Superior temporal gyrus (tissue), 1 donor: Measurements from ENCODE around the gene TCEAL5.
"Not testable (repeated sequence)": the region's sequence is repeated elsewhere in the genome, so short reads cannot be mapped to it uniquely, and the experiment has no call there.

Experiments
- DNase-seq: peaks from one replicate; pipeline ENCODE4 v3.0.0-alpha.2; 2016; ENCODE audit errors: extremely low spot score

TCEAL5 gene

GRCh38 chrX:103234869-103235268 is 41.7 kb downstream of the TCEAL5 start:
- no peak for DNase-seq

- no peak for DNase-seq
Measured at GRCh38 chrX:103233263-103233662, 43.3 kb downstream of the TCEAL5 start.

GRCh38 chrX:103225918-103226317 is 50.6 kb downstream of the TCEAL5 start:
- DNase-seq = not testable (repeated sequence)
